ENCODE measurements around the gene MN1.

GRCh38 chr22:27795053-27795452 is 6.5 kb downstream of the MN1 start:
- TF ChIP-seq CTCF (conservative IDR thresholded peaks at IDR 0.05) (no peak), EZH2 (IDR thresholded peaks at IDR 0.05; ENCODE audit: low read depth) (no peak)

Measured in PC-9 (cell line).